Activated CD4-positive, alpha-beta T cell treated with anti-CD3 and anti-CD28 coated beads, Interleukin-2, amount 50 U/mL, for 24 hours (primary cell): ENCODE results near the gene SEPTIN10.
A peak's percentile ranks its signal among the peaks of the same experiment; 100 is the strongest.
"Not testable (repeated sequence)": the region's sequence is repeated elsewhere in the genome, so short reads cannot be mapped to it uniquely, and the experiment has no call there.

ENCODE experiments used
- DNase-seq, 2 donors: peaks; one replicate each; pipeline ENCODE4 v3.0.0-alpha.2; 2020; ENCODE audit warnings: low read depth in 1 of 2, low spot score in 1 of 2

SEPTIN10 gene

GRCh38 chr2:109549016-109549590 lies 64.7 kb downstream of the SEPTIN10 start:
- DNase-seq: no peak

GRCh38 chr2:109547280-109547679 lies 66.5 kb downstream of the SEPTIN10 start:
- DNase-seq: no peak

- DNase-seq: peak; percentile 28 to 43
Observed at GRCh38 chr2:109545828-109546713, 67.7 kb downstream of the SEPTIN10 start.

GRCh38 chr2:109542384-109542783 lies 71.4 kb downstream of the SEPTIN10 start:
- no peak for DNase-seq

- no peak for DNase-seq
Observed at GRCh38 chr2:109538546-109538945, 75.2 kb downstream of the SEPTIN10 start.

- no peak for DNase-seq
Observed at GRCh38 chr2:109537565-109538222, 76.1 kb downstream of the SEPTIN10 start.

- not testable (repeated sequence) for DNase-seq
Observed at GRCh38 chr2:109536556-109536955, 77.2 kb downstream of the SEPTIN10 start.

- DNase-seq: no peak
Observed at GRCh38 chr2:109535217-109535946, 78.4 kb downstream of the SEPTIN10 start.

GRCh38 chr2:109533823-109534222 lies 79.9 kb downstream of the SEPTIN10 start:
- DNase-seq: no peak

- DNase-seq: no peak
Observed at GRCh38 chr2:109532728-109533076, 81.1 kb downstream of the SEPTIN10 start.

- DNase-seq: no peak
Observed at GRCh38 chr2:109531896-109532727, 81.7 kb downstream of the SEPTIN10 start.

- no peak for DNase-seq
Observed at GRCh38 chr2:109531221-109531620, 82.5 kb downstream of the SEPTIN10 start.

GRCh38 chr2:109530712-109531111 lies 83.1 kb downstream of the SEPTIN10 start:
- DNase-seq: no peak

GRCh38 chr2:109529532-109530449 lies 84.0 kb downstream of the SEPTIN10 start:
- DNase-seq: no peak

GRCh38 chr2:109528811-109529501 lies 84.8 kb downstream of the SEPTIN10 start:
- no peak for DNase-seq

- no peak for DNase-seq
Observed at GRCh38 chr2:109527846-109528705, 85.7 kb downstream of the SEPTIN10 start.

- DNase-seq: no peak
Observed at GRCh38 chr2:109527079-109527478, 86.7 kb downstream of the SEPTIN10 start.

GRCh38 chr2:109526442-109526970 lies 87.3 kb downstream of the SEPTIN10 start:
- no peak for DNase-seq
